ENCODE results near the gene MAP3K4. TPM values are rescaled to one million over a fixed set of nuclear protein-coding genes. Genes with fewer than 3 reads are reported as not detected.
"Not testable (repeated sequence)": the region's sequence is repeated elsewhere in the genome, so short reads cannot be mapped to it uniquely, and the experiment has no call there.

MAP3K4 gene
- total and polyA plus RNA-seq, 4 experiments from 2014 or later = 5.7 to 90.1 (median 54.4) TPM

DNA sequence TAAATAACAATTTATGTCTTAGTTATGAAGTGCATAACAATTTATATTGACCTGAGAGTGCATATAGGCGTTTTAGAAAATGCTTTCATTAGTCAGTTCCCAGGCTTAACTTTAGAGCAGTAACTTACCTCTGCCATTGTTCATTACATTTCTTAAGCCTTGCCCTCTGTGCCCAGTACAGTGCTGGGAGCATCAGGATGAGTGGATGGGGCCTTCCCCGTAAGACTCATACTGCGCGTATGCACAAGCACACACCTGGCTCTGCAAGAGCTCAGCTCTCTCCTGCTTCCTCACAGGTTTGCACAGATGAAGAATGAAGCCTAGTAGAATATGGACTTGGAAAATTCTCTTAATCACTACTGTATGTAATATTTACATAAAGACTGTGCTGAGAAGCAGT lies 125.0 kb downstream of the MAP3K4 start:
- Histone ChIP-seq H3K36me3 (ENCODE audit: insufficient read depth, low read length) (peaks cover 45% of the 10 kb centered on the region), H3K27ac (ENCODE audit: low read depth, low read length) (no peak overlapping the region), H3K9me3 (ENCODE audit: control insufficient read depth in 1 of 2, low read length in 2 of 2) (no peaks in the 10 kb centered on the region), H3K4me3 (ENCODE audit: low read length in 2 of 2) (no peak overlapping the region), H3K4me1 (ENCODE audit: insufficient read depth, low read length) (peaks cover 6% of the 10 kb centered on the region), H3K27me3 (ENCODE audit: insufficient read depth, low read length) (no peaks in the 10 kb centered on the region)
- Mint-ChIP-seq H3K27me3 (no peaks in the 10 kb centered on the region), H3K4me3 (no peak overlapping the region), H3K27ac (no peak overlapping the region), H3K4me1 (peaks cover 4 to 10% (median 7%) of the 10 kb centered on the region in 4 donors), H3K9me3 (peaks cover 0 to 14% (median 8%) of the 10 kb centered on the region in 8 donors), H3K36me3 (peaks cover 86 to 95% of the 10 kb centered on the region in 2 donors)
- intact Hi-C loops (cut with micrococcal nuclease) = loop anchor here (10.0 kb wide), 1 partner anchor 182 kb away; no protein-coding TSS in a partner anchor
- ChIA-PET POLR2A (ENCODE audit: partially characterized antibody) (no interaction called here), CTCF (ENCODE audit: partially characterized antibody) (interaction anchor here (0.6 kb wide), 1 partner anchor 155 kb away, joined by 3 read pairs; no protein-coding TSS in a partner anchor)
- DNase-seq = no peak

DNA sequence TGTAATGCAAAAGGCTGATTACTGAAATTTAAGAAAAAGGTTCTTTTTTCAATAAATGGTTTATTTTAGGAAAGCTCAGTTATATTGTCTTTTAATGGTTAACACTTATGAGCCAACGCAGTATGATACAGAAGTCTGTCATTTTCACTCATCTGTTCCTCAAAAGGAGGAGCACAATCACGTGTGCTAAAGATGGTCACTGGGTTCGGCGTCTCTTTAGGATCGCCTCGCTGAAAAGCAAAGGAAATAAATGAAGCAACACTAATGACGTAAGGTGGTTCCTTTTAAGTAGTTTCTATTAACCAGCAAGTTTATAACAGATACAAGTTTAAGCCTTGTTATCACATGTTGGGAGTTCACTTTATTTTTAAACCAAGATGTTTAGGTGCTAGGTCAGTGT lies 125.7 kb downstream of the MAP3K4 start:
- DNase-seq = no peak
- Mint-ChIP-seq H3K9me3 (peaks cover 0 to 22% (median 11%) of the 10 kb centered on the region in 8 donors), H3K4me1 (peaks cover 0 to 5% (median 2%) of the 10 kb centered on the region in 4 donors), H3K27me3 (no peaks in the 10 kb centered on the region), H3K36me3 (peaks cover 87 to 95% of the 10 kb centered on the region in 2 donors), H3K27ac (peak overlapping the region in 3 of 7 donors; percentile 8 to 76 (median 24)), H3K4me3 (no peak overlapping the region)
- no peaks in the 10 kb centered on the region for H3K27me3 ChIP-seq (ENCODE audit: insufficient read depth, low read length)
- peaks cover 38% of the 10 kb centered on the region for H3K36me3 ChIP-seq (ENCODE audit: insufficient read depth, low read length)
- no peak overlapping the region for H3K27ac ChIP-seq (ENCODE audit: low read depth, low read length)
- ChIA-PET POLR2A (ENCODE audit: partially characterized antibody) (no interaction called here), CTCF (ENCODE audit: partially characterized antibody) (interaction anchor here (0.6 kb wide), 1 partner anchor 154 kb away, joined by 3 read pairs; no protein-coding TSS in a partner anchor)
- intact Hi-C loops (cut with micrococcal nuclease) = loop anchor here (10.0 kb wide), 1 partner anchor 183 kb away; no protein-coding TSS in a partner anchor
- no peaks in the 10 kb centered on the region for H3K9me3 ChIP-seq (ENCODE audit: control insufficient read depth in 1 of 2, low read length in 2 of 2)
- no peaks in the 10 kb centered on the region for H3K4me1 ChIP-seq (ENCODE audit: insufficient read depth, low read length)
- no peak overlapping the region for H3K4me3 ChIP-seq (ENCODE audit: low read length in 2 of 2)

DNA sequence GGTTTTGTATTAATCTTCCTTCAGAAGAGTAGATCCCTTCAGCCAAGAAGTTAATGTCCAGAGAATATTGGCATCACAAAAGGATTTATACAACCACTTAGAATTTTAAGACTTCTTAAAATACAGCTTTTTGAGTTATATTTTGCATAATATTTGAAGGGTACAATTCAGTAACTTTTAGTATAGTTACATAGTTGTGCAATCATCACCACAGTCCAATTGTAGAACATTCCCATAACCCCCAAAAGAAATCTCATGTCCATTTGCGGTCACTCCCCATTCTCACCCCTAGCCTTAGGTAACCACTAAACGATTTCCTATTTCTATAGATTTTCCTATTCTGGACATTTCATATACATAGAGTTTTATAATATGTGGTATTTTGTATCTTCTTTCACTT lies 126.4 kb downstream of the MAP3K4 start:
- Histone ChIP-seq H3K9me3 (ENCODE audit: control insufficient read depth in 1 of 2, low read length in 2 of 2) (no peaks in the 10 kb centered on the region), H3K4me1 (ENCODE audit: insufficient read depth, low read length) (no peaks in the 10 kb centered on the region), H3K4me3 (ENCODE audit: low read length in 2 of 2) (no peak overlapping the region), H3K27ac (ENCODE audit: low read depth, low read length) (no peak overlapping the region), H3K27me3 (ENCODE audit: insufficient read depth, low read length) (no peaks in the 10 kb centered on the region), H3K36me3 (ENCODE audit: insufficient read depth, low read length) (peaks cover 33% of the 10 kb centered on the region)
- H3K4me3 Mint-ChIP-seq = no peak overlapping the region
- ChIA-PET CTCF (ENCODE audit: partially characterized antibody) (no interaction called here), POLR2A (ENCODE audit: partially characterized antibody) (no interaction called here)
- no peak for DNase-seq
- intact Hi-C loops (cut with micrococcal nuclease) = loop anchor here (10.0 kb wide), 1 partner anchor 183 kb away; no protein-coding TSS in a partner anchor
- H3K9me3 Mint-ChIP-seq = peaks cover 0 to 28% (median 16%) of the 10 kb centered on the region in 8 donors
- no peaks in the 10 kb centered on the region for H3K27me3 Mint-ChIP-seq
- H3K36me3 Mint-ChIP-seq = peaks cover 87 to 95% of the 10 kb centered on the region in 2 donors
- H3K4me1 Mint-ChIP-seq = peaks cover 0 to 5% (median 0%) of the 10 kb centered on the region in 4 donors
- H3K27ac Mint-ChIP-seq = peak overlapping the region in 1 of 7 donors; percentile 25

DNA sequence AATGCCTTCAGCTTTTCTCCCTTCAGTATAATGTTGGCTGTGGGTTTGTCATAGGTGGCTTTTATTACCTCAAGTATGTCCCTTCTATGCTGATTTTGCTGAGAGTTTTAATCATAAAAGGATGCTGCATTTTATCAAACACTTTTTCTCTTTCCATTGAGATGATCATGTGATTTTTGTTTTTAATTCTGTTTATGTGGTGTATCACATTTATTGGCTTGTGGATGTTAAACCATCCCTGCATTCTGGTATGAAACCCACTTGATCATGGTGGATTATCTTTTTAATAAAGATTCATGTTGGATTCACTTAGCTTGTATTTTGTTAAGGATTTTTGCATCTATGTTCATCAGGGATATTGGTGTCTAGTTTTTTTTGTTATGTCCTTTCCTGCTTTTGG lies 131.8 kb downstream of the MAP3K4 start:
- H3K4me1 ChIP-seq (ENCODE audit: insufficient read depth, low read length); H3K27me3 Mint-ChIP-seq; H3K9me3 ChIP-seq (ENCODE audit: control insufficient read depth in 1 of 2, low read length in 2 of 2); intact Hi-C loops (cut with micrococcal nuclease); H3K4me3 ChIP-seq (ENCODE audit: low read length in 2 of 2); DNase-seq; H3K36me3 ChIP-seq (ENCODE audit: insufficient read depth, low read length); H3K27me3 ChIP-seq (ENCODE audit: insufficient read depth, low read length); H3K4me3 Mint-ChIP-seq; H3K27ac ChIP-seq (ENCODE audit: low read depth, low read length): not testable (repeated sequence)
- CTCF ChIA-PET (ENCODE audit: partially characterized antibody) = interaction anchor here (1.0 to 1.5 kb wide), 2 partner anchors 9 to 250 kb away, joined by 3 to 4 read pairs; no protein-coding TSS in a partner anchor
- POLR2A ChIA-PET (ENCODE audit: partially characterized antibody) = interaction anchor here (1.1 to 1.6 kb wide), 2 partner anchors 10 to 47 kb away, joined by 3 to 5 read pairs; no protein-coding TSS in a partner anchor
- H3K27ac Mint-ChIP-seq = peak overlapping the region in 1 of 7 donors; percentile 65
- peaks cover 88 to 98% of the 10 kb centered on the region in 2 donors for H3K36me3 Mint-ChIP-seq
- H3K9me3 Mint-ChIP-seq = peaks cover 0 to 52% (median 38%) of the 10 kb centered on the region in 8 donors
- H3K4me1 Mint-ChIP-seq = peaks cover 3 to 23% (median 11%) of the 10 kb centered on the region in 4 donors

DNA sequence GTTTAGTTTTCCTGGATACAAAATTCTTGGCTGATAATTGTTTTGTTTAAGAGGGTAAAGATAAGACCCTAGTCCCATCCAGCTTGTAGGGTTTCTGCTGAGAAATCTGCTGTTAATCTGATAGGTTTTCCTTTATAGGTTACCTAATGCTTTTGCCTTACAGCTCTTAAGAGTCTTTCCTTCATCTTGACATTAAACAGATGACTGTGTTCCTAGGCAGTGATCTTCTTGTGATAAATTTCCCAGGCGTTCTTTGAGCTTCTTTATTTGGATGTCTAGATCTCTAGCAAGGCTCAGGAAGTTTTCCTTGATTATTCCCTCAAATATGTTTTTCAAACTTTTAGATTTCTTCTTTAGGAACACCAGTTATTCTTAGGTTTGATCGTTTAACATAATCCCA lies 134.0 kb downstream of the MAP3K4 start:
- Mint-ChIP-seq H3K27ac (peak overlapping the region in 1 of 7 donors; percentile 42), H3K4me1 (peaks cover 10 to 31% (median 20%) of the 10 kb centered on the region in 4 donors), H3K9me3 (peaks cover 0 to 44% (median 32%) of the 10 kb centered on the region in 8 donors), H3K4me3 (no peak overlapping the region), H3K36me3 (peaks cover 79 to 95% of the 10 kb centered on the region in 2 donors), H3K27me3 (no peaks in the 10 kb centered on the region)
- Histone ChIP-seq H3K27me3 (ENCODE audit: insufficient read depth, low read length) (no peaks in the 10 kb centered on the region), H3K4me3 (ENCODE audit: low read length in 2 of 2) (no peak overlapping the region), H3K9me3 (ENCODE audit: control insufficient read depth in 1 of 2, low read length in 2 of 2) (no peaks in the 10 kb centered on the region), H3K27ac (ENCODE audit: low read depth, low read length) (no peak overlapping the region), H3K36me3 (ENCODE audit: insufficient read depth, low read length) (no peaks in the 10 kb centered on the region), H3K4me1 (ENCODE audit: insufficient read depth, low read length) (peaks cover 5% of the 10 kb centered on the region)
- no peak for DNase-seq
- intact Hi-C loops (cut with micrococcal nuclease) = no loop called here
- POLR2A ChIA-PET (ENCODE audit: partially characterized antibody) = no interaction called here
- CTCF ChIA-PET (ENCODE audit: partially characterized antibody) = interaction anchor here (0.8 kb wide), 1 partner anchor 14 kb away, joined by 3 read pairs; no protein-coding TSS in a partner anchor

DNA sequence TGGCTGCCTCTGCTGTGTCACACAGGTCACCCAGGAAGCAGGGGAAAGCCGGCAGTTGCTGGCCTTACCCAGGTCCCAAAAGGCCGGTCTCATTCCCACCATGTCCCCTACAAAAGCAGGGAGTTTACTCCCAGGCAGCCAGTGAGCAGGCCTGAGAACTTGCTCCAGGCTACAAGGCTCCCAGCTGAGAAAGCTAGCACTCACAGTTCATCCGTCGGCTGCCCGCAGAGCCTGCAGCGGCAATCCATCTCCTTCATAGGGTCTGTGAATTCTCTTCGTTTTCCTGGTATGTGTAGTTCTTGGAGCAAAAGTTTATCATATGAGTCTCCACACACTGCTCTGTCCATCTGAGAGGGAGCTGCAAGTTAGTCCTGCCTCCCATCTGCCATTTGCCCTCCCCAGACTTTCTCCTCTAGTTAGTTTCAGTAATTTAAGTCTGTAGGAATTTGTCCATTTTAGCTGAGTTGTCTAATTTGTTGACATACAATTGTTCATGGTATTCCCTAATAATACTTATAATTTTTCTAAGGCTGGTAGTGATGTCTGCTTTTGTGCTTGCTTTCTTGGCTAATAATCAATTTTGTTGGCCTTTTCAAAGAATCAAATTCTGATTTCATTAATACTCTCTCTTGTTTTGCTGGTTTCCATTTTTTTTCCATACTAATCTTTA lies 135.6 kb downstream of the MAP3K4 start:
- Histone ChIP-seq H3K27ac (ENCODE audit: low read depth, low read length) (no peak overlapping the region), H3K4me3 (ENCODE audit: low read length in 2 of 2) (no peak overlapping the region), H3K4me1 (ENCODE audit: insufficient read depth, low read length) (peaks cover 5% of the 10 kb centered on the region), H3K9me3 (ENCODE audit: control insufficient read depth in 1 of 2, low read length in 2 of 2) (no peaks in the 10 kb centered on the region), H3K36me3 (ENCODE audit: insufficient read depth, low read length) (no peaks in the 10 kb centered on the region), H3K27me3 (ENCODE audit: insufficient read depth, low read length) (no peaks in the 10 kb centered on the region)
- H3K27me3 Mint-ChIP-seq = no peaks in the 10 kb centered on the region
- ChIA-PET CTCF (ENCODE audit: partially characterized antibody) (interaction anchor here (2.5 kb wide), 1 partner anchor 244 kb away, joined by 6 read pairs; no protein-coding TSS in a partner anchor), POLR2A (ENCODE audit: partially characterized antibody) (interaction anchor here (1.3 to 1.8 kb wide), 2 partner anchors 16 to 51 kb away, joined by 3 to 5 read pairs; no protein-coding TSS in a partner anchor)
- peaks cover 0 to 35% (median 26%) of the 10 kb centered on the region in 8 donors for H3K9me3 Mint-ChIP-seq
- no peak overlapping the region for H3K4me3 Mint-ChIP-seq
- peaks cover 67 to 79% of the 10 kb centered on the region in 2 donors for H3K36me3 Mint-ChIP-seq
- H3K27ac Mint-ChIP-seq = peak overlapping the region in 2 of 7 donors; percentile 25 to 58
- H3K4me1 Mint-ChIP-seq = peaks cover 10 to 31% (median 20%) of the 10 kb centered on the region in 4 donors
- intact Hi-C loops (cut with micrococcal nuclease) = no loop called here
- no peak for DNase-seq

DNA sequence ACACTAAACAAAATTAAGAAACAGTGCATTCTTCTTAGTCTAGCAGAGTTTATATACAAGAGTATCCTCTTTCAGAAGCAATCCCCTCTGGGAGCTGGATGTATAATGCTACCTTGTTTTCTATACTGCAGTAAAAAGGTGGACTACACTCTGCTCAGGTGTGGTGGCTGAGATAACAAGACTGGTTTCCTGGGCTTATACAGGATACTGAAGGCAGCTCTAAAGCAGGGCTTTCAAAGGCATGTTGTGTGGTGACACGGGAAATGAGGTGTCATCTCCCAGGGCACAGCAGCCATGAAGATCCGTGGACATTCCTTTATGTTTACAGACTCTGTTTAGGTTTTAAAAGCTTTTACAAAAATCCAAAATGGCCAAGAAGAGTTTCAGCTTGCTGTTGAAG lies 136.7 kb downstream of the MAP3K4 start:
- no peaks in the 10 kb centered on the region for H3K27me3 ChIP-seq (ENCODE audit: insufficient read depth, low read length)
- H3K4me1 ChIP-seq (ENCODE audit: insufficient read depth, low read length) = peaks cover 5% of the 10 kb centered on the region
- Mint-ChIP-seq H3K27ac (peak overlapping the region; percentile 71 to 87 (median 82)), H3K4me3 (peak overlapping the region in 2 of 8 donors; percentile 7 to 52), H3K4me1 (peaks cover 10 to 31% (median 20%) of the 10 kb centered on the region in 4 donors), H3K9me3 (peaks cover 0 to 25% (median 17%) of the 10 kb centered on the region in 8 donors), H3K36me3 (peaks cover 59 to 70% of the 10 kb centered on the region in 2 donors), H3K27me3 (no peaks in the 10 kb centered on the region)
- intact Hi-C loops (cut with micrococcal nuclease) = no loop called here
- H3K4me3 ChIP-seq (ENCODE audit: low read length in 2 of 2) = no peak overlapping the region
- peak overlapping the region; percentile 21 for H3K27ac ChIP-seq (ENCODE audit: low read depth, low read length)
- ChIA-PET POLR2A (ENCODE audit: partially characterized antibody) (interaction anchor here (1.3 to 1.8 kb wide), 2 partner anchors 17 to 52 kb away, joined by 3 to 5 read pairs; no protein-coding TSS in a partner anchor), CTCF (ENCODE audit: partially characterized antibody) (interaction anchor here (1.4 to 2.5 kb wide), 2 partner anchors 17 to 243 kb away, joined by 4 to 6 read pairs; no protein-coding TSS in a partner anchor)
- H3K36me3 ChIP-seq (ENCODE audit: insufficient read depth, low read length) = no peaks in the 10 kb centered on the region
- H3K9me3 ChIP-seq (ENCODE audit: control insufficient read depth in 1 of 2, low read length in 2 of 2) = no peaks in the 10 kb centered on the region
- DNase-seq = peak in 3 of 5 donors; percentile 11 to 12 (median 11)

Data from CD4-positive, alpha-beta memory T cell (primary cell).